Activated CD8-positive, alpha-beta memory T cell treated with anti-CD3 and anti-CD28 coated beads, Interleukin-2, amount 10 ng/mL, durations not matched to agents 7 days and 5 days (primary cell): ENCODE results near the gene TMEM255B. TPM values are rescaled to one million over a fixed set of nuclear protein-coding genes. Genes with fewer than 3 reads are reported as not detected.

ENCODE experiments used
- ATAC-seq: fragments of 150-1000 bp; cut with Tn5 transposase; one replicate; pipeline ENCODE4 v1.10.0; 2021; ENCODE audit warnings: moderate library complexity
- CTCF ChIA-PET: fragments of 350-600 bp; sonication (Branson Sonifier 250); formaldehyde crosslinking; loops from one replicate; lab custom pipeline; 2021; ENCODE audit warnings: antibody characterized with exemption; lab: Charles Lee
- DNase-seq: peaks from one replicate; pipeline ENCODE4 v3.0.0-alpha.2; 2020
- H3K27ac Mint-ChIP-seq: one replicate; pipeline ENCODE4 v1.8.0; 2021; ENCODE audit warnings: mild to moderate bottlenecking, mixed read lengths
- H3K27me3 Mint-ChIP-seq: one replicate; pipeline ENCODE4 v1.8.0; 2021; ENCODE audit warnings: mixed read lengths
- H3K36me3 Mint-ChIP-seq: one replicate; pipeline ENCODE4 v1.8.0; 2021; ENCODE audit warnings: mild to moderate bottlenecking, mixed read lengths
- H3K4me1 Mint-ChIP-seq: one replicate; pipeline ENCODE4 v1.8.0; 2021; ENCODE audit warnings: mixed read lengths
- H3K4me3 Mint-ChIP-seq: one replicate; pipeline ENCODE4 v1.8.0; 2021; ENCODE audit warnings: mild to moderate bottlenecking, moderate library complexity, mixed read lengths
- H3K9me3 Mint-ChIP-seq: one replicate; pipeline ENCODE4 v1.8.0; 2022; ENCODE audit warnings: low read depth, mixed read lengths
- total RNA-seq, 2 experiments: library from RNA; stranded (reverse); gene quantifications; one replicate each; pipeline ENCODE4 v1.2.3, GENCODE V29; 2021

Gene TMEM255B
- total RNA-seq, 2 experiments from 2014 or later: 0.87 to 1.3 TPM

DNA sequence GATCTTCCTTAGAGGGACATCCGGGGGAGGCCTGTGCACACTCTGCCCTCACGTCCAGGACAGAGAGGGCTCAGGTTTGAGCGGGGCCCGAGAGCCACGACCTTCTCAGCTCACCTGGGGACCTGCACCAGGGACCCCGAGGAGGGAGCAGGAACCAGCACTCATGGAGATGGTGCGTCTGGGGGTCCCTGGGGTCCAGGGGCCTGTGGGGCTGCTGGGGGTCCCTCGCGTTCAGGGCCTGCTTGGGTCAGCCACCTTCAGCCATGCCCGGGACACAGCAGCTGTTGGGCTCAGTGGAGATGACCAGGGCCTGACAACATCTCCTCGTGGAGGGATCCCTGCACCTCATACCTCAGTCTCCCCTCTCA lies 47.1 kb downstream of the TMEM255B start:
- Mint-ChIP-seq H3K9me3 (peaks cover 6% of the 10 kb centered on the region), H3K27ac (no peak overlapping the region), H3K4me1 (no peaks in the 10 kb centered on the region), H3K4me3 (no peak overlapping the region), H3K36me3 (no peaks in the 10 kb centered on the region), H3K27me3 (no peaks in the 10 kb centered on the region)
- ATAC-seq (no peak), DNase-seq (no peak)
- CTCF ChIA-PET: no interaction called here

DNA sequence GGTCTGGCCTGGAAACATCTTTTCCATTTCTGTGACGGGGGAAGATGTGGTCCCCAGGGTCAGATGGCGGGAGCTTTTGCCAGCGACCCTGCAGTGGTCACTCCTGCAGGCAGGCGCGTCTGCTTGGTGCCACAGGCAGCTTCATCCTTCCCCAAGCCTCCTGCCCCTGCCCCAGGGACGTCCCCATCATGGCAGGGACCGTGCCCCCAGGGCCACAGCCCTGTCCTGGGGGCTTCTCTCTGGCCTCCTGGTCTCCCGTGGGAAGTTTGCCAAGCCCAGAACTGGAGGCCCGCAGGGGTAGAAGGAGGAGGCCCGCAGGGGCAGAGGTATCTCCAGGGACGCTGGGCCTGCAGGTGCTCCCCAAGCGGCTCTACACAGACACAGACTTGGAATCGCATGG lies 47.5 kb downstream of the TMEM255B start:
- CTCF ChIA-PET: no interaction called here
- no peaks in the 10 kb centered on the region for H3K27me3 Mint-ChIP-seq
- H3K4me1 Mint-ChIP-seq: no peaks in the 10 kb centered on the region
- H3K4me3 Mint-ChIP-seq: no peak overlapping the region
- ATAC-seq (no peak), DNase-seq (no peak)
- H3K9me3 Mint-ChIP-seq: peaks cover 6% of the 10 kb centered on the region
- H3K36me3 Mint-ChIP-seq: no peaks in the 10 kb centered on the region
- no peak overlapping the region for H3K27ac Mint-ChIP-seq

- Mint-ChIP-seq H3K36me3 (no peaks in the 10 kb centered on the region), H3K27me3 (no peaks in the 10 kb centered on the region), H3K9me3 (peaks cover 6% of the 10 kb centered on the region), H3K4me1 (no peaks in the 10 kb centered on the region), H3K4me3 (no peak overlapping the region), H3K27ac (no peak overlapping the region)
- CTCF ChIA-PET: no interaction called here
- DNase-seq (no peak), ATAC-seq (no peak)
Observed at GRCh38 chr13:113808058-113808834, 49.2 kb downstream of the TMEM255B start.

DNA sequence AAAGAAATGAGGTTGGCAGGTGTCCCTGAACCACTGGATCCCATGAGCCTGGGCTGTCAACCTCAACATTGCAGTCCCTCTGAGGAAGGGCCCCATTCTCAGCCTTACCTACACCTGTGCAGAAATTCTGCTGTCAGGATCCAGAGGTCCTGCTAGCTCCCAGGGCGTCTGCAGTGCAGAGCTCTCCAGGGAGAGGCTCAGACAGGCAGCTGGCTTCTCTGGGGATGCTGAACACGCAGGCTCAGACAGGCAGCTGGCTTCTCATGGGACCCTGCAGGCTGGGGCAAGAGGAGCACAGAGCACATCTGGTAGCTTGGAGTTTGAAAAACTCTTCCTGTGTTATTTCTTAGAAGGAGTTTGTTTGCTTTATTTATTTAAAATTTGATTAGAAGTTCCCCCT lies 50.9 kb downstream of the TMEM255B start:
- Mint-ChIP-seq H3K27ac (no peak overlapping the region), H3K36me3 (no peaks in the 10 kb centered on the region), H3K4me3 (no peak overlapping the region), H3K27me3 (no peaks in the 10 kb centered on the region), H3K4me1 (peaks cover under 1% of the 10 kb centered on the region), H3K9me3 (peaks cover 6% of the 10 kb centered on the region)
- CTCF ChIA-PET: no interaction called here
- no peak for ATAC-seq
- no peak for DNase-seq

GRCh38 chr13:113810640-113811039 lies 51.6 kb downstream of the TMEM255B start:
- no peaks in the 10 kb centered on the region for H3K36me3 Mint-ChIP-seq
- CTCF ChIA-PET: no interaction called here
- no peaks in the 10 kb centered on the region for H3K27me3 Mint-ChIP-seq
- peaks cover 6% of the 10 kb centered on the region for H3K9me3 Mint-ChIP-seq
- no peak overlapping the region for H3K27ac Mint-ChIP-seq
- ATAC-seq (no peak), DNase-seq (no peak)
- H3K4me1 Mint-ChIP-seq: peaks cover 4% of the 10 kb centered on the region
- no peak overlapping the region for H3K4me3 Mint-ChIP-seq

DNA sequence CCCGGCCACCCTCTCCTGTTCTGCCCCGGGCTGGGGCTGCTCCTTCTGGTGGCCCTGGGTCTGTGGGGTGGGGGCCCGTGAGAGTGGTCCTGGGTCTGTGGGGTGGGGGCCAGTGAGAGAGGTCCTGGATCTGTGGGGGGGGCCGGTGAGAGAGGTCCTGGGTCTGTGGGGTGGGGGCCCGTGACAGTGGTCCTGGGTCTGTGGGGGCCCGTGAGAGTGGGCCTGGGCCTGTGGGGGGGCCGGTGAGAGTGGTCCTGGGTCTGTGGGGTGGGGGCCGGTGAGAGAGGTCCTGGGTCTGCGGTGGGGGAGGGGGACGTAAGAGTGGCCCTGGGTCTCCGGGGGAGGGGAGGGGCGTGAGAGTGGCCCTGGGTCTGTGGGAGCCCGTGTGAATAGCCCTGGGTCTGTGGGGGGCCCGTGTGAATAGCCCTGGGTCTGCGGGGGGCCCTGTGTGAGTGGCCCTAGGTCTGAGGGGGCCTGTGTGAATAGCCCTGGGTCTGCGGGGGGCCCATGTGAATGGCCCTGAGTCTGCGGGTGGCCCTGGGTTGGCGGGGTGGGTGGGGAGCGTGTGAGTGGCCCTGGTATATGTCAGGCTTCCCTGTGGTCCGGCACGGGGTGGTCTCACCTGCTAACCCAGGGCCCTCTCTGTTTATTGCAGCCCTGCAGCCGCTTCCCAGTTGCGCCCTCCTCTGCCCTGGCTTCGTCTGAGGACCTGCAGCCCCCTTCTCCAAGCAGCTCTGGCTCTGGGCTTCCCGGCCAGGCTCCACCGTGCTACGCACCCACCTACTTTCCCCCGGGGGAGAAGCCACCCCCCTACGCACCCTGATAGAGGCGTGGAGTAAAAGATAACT lies 52.3 kb downstream of the TMEM255B start:
- CTCF ChIA-PET: no interaction called here
- ATAC-seq (no peak), DNase-seq (no peak)
- Mint-ChIP-seq H3K9me3 (peaks cover 6% of the 10 kb centered on the region), H3K27me3 (no peaks in the 10 kb centered on the region), H3K36me3 (no peaks in the 10 kb centered on the region), H3K4me1 (peaks cover 11% of the 10 kb centered on the region), H3K4me3 (no peak overlapping the region), H3K27ac (no peak overlapping the region)

DNA sequence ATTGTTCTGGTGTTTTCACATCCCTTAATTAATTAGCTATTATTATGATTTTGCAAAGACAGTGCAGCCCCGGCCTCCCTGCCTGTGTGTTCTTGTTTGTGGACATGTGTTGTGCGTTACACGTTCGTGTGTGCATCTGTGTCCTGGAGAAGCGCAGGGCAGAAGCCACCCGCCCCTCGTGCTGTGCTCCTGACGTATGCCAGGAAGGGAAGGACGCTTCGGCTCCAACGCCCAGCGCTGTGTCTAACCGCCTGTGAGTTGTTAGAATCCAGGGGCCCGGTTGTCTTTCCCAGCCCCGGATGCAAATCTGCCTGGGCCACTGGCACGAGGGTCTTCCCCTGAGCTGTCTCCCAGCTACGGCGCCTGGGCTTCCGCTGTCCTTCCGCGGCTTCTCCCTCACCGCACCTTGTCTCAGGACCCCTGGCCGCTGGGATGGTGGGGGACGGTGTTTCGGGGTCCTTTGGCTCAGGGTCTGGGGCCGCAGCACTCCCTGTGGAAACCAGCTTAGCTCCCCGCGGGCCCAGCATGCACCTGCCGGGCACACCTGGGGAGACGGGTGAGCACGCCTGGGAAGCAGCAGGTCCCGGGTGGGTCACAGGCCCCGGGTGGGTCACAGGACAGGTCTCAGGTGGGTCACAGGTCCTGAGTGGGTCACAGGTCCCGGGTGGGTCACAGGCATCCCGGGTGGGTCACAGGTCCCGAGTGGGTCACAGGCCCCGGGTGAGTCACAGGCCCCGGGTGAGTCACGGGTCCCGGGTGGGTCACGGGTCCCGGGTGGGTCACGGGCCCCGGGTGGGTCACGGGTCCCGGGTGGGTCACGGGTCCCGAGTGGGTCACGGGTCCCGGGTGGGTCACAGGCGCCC lies 53.4 kb downstream of the TMEM255B start:
- peaks cover 6% of the 10 kb centered on the region for H3K9me3 Mint-ChIP-seq
- H3K27ac Mint-ChIP-seq: no peak overlapping the region
- CTCF ChIA-PET: no interaction called here
- no peak overlapping the region for H3K4me3 Mint-ChIP-seq
- peaks cover 3% of the 10 kb centered on the region for H3K27me3 Mint-ChIP-seq
- ATAC-seq (no peak), DNase-seq (no peak)
- peaks cover 19% of the 10 kb centered on the region for H3K4me1 Mint-ChIP-seq
- no peaks in the 10 kb centered on the region for H3K36me3 Mint-ChIP-seq

DNA sequence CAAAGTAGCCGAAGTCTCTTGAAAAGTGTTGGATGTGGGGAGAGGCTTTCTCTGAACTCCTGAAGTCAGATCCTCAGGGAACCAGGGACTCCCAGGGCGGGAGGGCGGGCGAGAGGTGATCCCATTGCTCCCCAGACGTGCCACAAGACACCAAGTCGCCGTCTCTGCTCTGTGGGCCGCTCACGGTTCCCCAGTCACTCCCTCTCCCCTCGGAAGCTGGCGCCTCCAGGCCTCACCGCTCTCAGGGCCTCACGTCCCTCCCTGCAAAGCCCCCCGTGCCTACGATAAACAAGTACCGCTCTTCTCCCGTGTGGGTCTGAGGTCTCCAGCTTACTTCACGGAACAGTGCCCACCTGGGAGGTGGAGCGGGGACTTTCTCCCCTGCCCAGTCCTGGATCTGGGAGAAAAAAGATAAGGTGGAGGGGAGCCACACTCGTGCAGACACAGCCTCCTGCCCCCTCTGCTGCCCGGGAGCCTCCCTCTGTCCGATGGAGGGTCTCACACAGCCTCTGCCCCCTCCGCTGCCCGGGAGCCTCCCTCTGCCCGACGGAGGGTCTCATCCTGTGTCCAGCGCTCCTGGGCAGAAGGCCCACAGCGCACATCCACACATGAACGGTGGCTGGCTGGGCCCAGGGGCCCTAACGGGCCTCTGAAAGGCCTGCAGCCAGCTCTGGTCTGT lies 54.2 kb downstream of the TMEM255B start:
- no peaks in the 10 kb centered on the region for H3K36me3 Mint-ChIP-seq
- H3K27me3 Mint-ChIP-seq: peaks cover 3% of the 10 kb centered on the region
- H3K4me3 Mint-ChIP-seq: no peak overlapping the region
- CTCF ChIA-PET: no interaction called here
- H3K4me1 Mint-ChIP-seq: peaks cover 19% of the 10 kb centered on the region
- DNase-seq (no peak), ATAC-seq (no peak)
- H3K9me3 Mint-ChIP-seq: peaks cover 2% of the 10 kb centered on the region
- no peak overlapping the region for H3K27ac Mint-ChIP-seq

DNA sequence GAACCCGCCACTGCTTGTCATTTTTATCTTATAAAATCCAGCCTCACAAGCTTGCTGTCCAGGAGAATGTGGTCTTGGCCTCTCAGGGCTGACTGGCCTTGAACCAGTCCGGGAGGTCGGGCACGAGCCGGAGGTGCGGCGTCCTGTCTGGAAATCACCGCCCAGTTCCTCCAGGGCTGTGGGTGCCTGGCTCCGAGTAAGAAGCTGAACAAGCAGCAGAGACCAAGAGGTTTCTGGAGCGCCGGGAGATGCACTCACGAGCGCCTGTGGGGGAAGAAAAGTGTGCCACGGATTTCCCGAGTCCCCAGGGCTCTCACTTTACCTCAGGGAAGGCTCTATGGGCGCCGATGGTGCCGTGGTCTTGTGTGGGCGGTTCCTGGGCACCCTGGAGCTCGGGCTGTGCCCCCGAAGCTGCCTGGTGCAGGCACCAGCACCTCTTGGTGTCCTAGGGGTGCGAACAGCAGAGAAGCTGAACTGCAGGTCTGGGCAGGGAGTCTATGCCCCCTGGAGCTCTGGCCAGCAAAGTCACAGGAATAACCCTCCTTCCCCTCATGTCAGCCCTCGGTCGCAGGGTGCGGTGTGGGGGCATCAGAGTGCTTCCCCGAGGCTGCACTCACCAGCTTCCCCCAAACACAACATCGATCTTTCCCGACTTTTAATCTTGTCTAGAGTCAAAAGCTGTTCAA lies 54.9 kb downstream of the TMEM255B start:
- Mint-ChIP-seq H3K4me1 (peaks cover 19% of the 10 kb centered on the region), H3K27me3 (peaks cover 3% of the 10 kb centered on the region), H3K9me3 (peaks cover 2% of the 10 kb centered on the region), H3K4me3 (no peak overlapping the region), H3K36me3 (no peaks in the 10 kb centered on the region), H3K27ac (no peak overlapping the region)
- DNase-seq (no peak), ATAC-seq (no peak)
- CTCF ChIA-PET: no interaction called here

- CTCF ChIA-PET: no interaction called here
- no peaks in the 10 kb centered on the region for H3K36me3 Mint-ChIP-seq
- H3K27me3 Mint-ChIP-seq: peaks cover 3% of the 10 kb centered on the region
- DNase-seq: no peak
- H3K4me1 Mint-ChIP-seq: peaks cover 19% of the 10 kb centered on the region
- ATAC-seq: no peak
- H3K4me3 Mint-ChIP-seq: no peak overlapping the region
- no peak overlapping the region for H3K27ac Mint-ChIP-seq
- peaks cover 2% of the 10 kb centered on the region for H3K9me3 Mint-ChIP-seq
Observed at GRCh38 chr13:113814435-113814821, 55.4 kb downstream of the TMEM255B start.

GRCh38 chr13:113815151-113816058 lies 56.4 kb downstream of the TMEM255B start:
- no peak for DNase-seq
- peak overlapping the region; percentile 32 for H3K27ac Mint-ChIP-seq
- peak; percentile 23 for ATAC-seq
- H3K4me1 Mint-ChIP-seq: peaks cover 19% of the 10 kb centered on the region
- CTCF ChIA-PET: interaction anchor here (0.6 to 2.1 kb wide), 2 partner anchors 90 to 411 kb away, joined by 3 to 7 read pairs; no protein-coding TSS in a partner anchor
- no peaks in the 10 kb centered on the region for H3K9me3 Mint-ChIP-seq
- H3K4me3 Mint-ChIP-seq: peak overlapping the region; percentile 79
- H3K36me3 Mint-ChIP-seq: no peaks in the 10 kb centered on the region
- H3K27me3 Mint-ChIP-seq: peaks cover 3% of the 10 kb centered on the region
